ENCODE measurements around the gene FBLN5. TPM values are rescaled to one million over a fixed set of nuclear protein-coding genes. Genes with fewer than 3 reads are reported as not detected.

FBLN5 gene
- total RNA-seq, 1 donor from 2014 or later: 98.7 TPM

- Mint-ChIP-seq H3K4me3 (ENCODE audit: unreplicated experiment) (peak overlapping the region; percentile 92), H3K27ac (ENCODE audit: unreplicated experiment) (peak overlapping the region; percentile 88)
- no peak for TF ChIP-seq CTCF (IDR thresholded peaks at IDR 0.05)
These were observed 1.5 kb downstream of the FBLN5 start for GRCh38 chr14:91945751-91946621.

DNA sequence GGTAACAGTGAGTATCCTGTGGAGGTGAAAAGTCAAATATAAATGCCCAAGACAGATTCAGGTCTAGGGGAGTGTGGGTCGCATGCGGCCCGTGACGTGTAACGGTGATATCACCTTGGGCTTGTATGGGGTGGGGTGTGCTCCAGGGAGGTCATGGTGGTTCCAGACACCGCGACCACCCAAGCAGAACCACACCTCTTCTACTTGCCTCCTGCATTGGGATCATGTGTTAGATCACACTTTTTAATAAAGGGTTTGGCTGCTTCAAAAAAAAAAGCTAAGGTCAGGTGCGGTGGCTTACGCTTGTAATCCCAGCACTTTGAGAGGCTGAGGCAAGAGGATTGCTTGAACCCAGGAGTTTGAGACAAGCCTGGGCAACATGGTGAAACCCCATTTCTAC is 4.5 kb downstream of the FBLN5 start:
- no peak for DNase-seq (ENCODE audit: extremely low spot score, unreplicated experiment)
- H3K27me3 Mint-ChIP-seq (ENCODE audit: unreplicated experiment): no peaks in the 10 kb centered on the region
- H3K27ac Mint-ChIP-seq (ENCODE audit: unreplicated experiment): no peak overlapping the region
- H3K9me3 Mint-ChIP-seq (ENCODE audit: unreplicated experiment): peaks cover 9% of the 10 kb centered on the region
- H3K4me1 Mint-ChIP-seq (ENCODE audit: unreplicated experiment): peaks cover 30% of the 10 kb centered on the region
- H3K4me3 Mint-ChIP-seq (ENCODE audit: unreplicated experiment): no peak overlapping the region
- peaks cover 26% of the 10 kb centered on the region for H3K36me3 Mint-ChIP-seq (ENCODE audit: unreplicated experiment)
- no peak for TF ChIP-seq CTCF (IDR thresholded peaks at IDR 0.05)

More at GRCh38 chr14:91945751-91946621, 1.5 kb downstream of the FBLN5 start:
- Mint-ChIP-seq H3K27me3 (ENCODE audit: unreplicated experiment) (no peaks in the 10 kb centered on the region), H3K9me3 (ENCODE audit: unreplicated experiment) (no peaks in the 10 kb centered on the region), H3K36me3 (ENCODE audit: unreplicated experiment) (peaks cover 8% of the 10 kb centered on the region), H3K4me1 (ENCODE audit: unreplicated experiment) (peaks cover 36% of the 10 kb centered on the region)
- DNase-seq (ENCODE audit: extremely low spot score, unreplicated experiment): no peak

DNA sequence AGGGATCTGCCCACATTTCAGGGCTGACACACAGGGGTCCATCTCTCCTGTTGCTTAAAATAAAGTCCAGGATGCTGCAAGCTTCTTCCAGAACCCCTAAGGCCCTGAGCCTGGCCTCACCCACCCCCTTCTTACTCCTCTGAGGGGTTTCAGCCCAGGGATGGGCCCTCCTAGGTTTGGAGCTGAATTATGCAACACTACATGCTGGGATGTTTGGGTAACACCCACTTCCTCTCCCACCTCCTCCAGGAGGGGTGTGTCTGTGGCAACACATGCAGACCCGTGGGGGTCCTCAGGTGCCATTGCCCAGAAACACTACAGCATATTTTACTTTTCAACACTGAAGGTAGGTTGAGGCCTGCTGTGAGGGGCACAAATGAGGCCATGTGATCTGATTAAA is 5.4 kb downstream of the FBLN5 start:
- TF ChIP-seq CTCF (IDR thresholded peaks at IDR 0.05): no peak
- Mint-ChIP-seq H3K9me3 (ENCODE audit: unreplicated experiment) (peaks cover 9% of the 10 kb centered on the region), H3K36me3 (ENCODE audit: unreplicated experiment) (peaks cover 30% of the 10 kb centered on the region), H3K4me1 (ENCODE audit: unreplicated experiment) (peaks cover 29% of the 10 kb centered on the region), H3K27ac (ENCODE audit: unreplicated experiment) (no peak overlapping the region), H3K4me3 (ENCODE audit: unreplicated experiment) (no peak overlapping the region), H3K27me3 (ENCODE audit: unreplicated experiment) (no peaks in the 10 kb centered on the region)
- DNase-seq (ENCODE audit: extremely low spot score, unreplicated experiment): no peak

DNA sequence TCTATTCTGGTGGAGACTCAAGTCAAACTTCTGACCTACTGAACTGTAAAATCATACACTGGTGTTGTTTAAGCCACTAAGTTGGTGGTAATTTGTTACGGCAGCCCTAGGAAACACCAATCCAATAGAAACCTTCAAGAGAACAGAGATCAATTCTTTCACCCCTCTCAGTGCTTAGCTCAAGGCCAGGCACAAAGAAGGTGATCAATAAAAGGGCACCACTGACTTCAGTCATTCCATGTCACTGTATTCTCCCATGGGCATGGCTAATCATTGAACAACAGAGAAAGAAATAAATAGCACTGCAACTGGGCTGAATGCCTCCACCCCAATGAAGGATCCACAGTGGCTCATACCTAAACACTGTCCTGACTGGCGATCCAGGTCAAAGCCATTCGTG is 7.3 kb downstream of the FBLN5 start:
- H3K36me3 Mint-ChIP-seq (ENCODE audit: unreplicated experiment): peaks cover 41% of the 10 kb centered on the region
- H3K4me3 Mint-ChIP-seq (ENCODE audit: unreplicated experiment): no peak overlapping the region
- no peak for TF ChIP-seq CTCF (IDR thresholded peaks at IDR 0.05)
- DNase-seq (ENCODE audit: extremely low spot score, unreplicated experiment): no peak
- H3K27me3 Mint-ChIP-seq (ENCODE audit: unreplicated experiment): no peaks in the 10 kb centered on the region
- peaks cover 9% of the 10 kb centered on the region for H3K9me3 Mint-ChIP-seq (ENCODE audit: unreplicated experiment)
- H3K27ac Mint-ChIP-seq (ENCODE audit: unreplicated experiment): no peak overlapping the region
- peaks cover 14% of the 10 kb centered on the region for H3K4me1 Mint-ChIP-seq (ENCODE audit: unreplicated experiment)

DNA sequence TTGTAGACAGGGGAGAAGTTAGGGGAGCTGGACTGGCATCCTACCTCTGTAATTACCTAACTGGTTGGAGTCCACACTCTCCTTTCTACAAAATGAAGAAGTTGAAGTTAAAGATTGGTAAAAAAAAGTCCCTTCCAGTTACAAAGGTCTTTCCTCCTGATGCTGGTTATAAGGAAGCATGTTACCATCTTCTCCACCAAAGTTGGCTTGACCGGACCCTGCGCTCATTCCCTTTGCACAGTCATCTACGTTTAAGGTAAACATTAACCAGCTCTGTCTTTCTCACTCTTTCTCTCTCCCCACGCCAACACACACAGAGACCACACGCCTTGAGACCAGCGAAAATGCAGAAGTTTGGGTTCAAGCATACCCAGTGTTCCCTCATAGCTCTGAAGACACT is 11.9 kb downstream of the FBLN5 start:
- no peaks in the 10 kb centered on the region for H3K27me3 Mint-ChIP-seq (ENCODE audit: unreplicated experiment)
- TF ChIP-seq CTCF (IDR thresholded peaks at IDR 0.05): no peak

More for the DNA sequence above, 11.9 kb downstream of the FBLN5 start:
- Mint-ChIP-seq H3K36me3 (ENCODE audit: unreplicated experiment) (peaks cover 39% of the 10 kb centered on the region), H3K27ac (ENCODE audit: unreplicated experiment) (no peak overlapping the region), H3K4me1 (ENCODE audit: unreplicated experiment) (no peaks in the 10 kb centered on the region), H3K4me3 (ENCODE audit: unreplicated experiment) (no peak overlapping the region), H3K9me3 (ENCODE audit: unreplicated experiment) (peaks cover 9% of the 10 kb centered on the region)
- DNase-seq (ENCODE audit: extremely low spot score, unreplicated experiment): no peak
